Measurements from ENCODE around the gene KLHL10. TPM values are rescaled to one million over a fixed set of nuclear protein-coding genes. Genes with fewer than 3 reads are reported as not detected.

The KLHL10 gene
- total and polyA plus RNA-seq, 2 of the 13 experiments (the other 11 are each of a cell fraction or from before 2014, with no cell fraction given), result 0.04 to 0.08 TPM

GRCh38 chr17:41801374-41802271 is 36.0 kb upstream of the KLHL10 start (continued):
- TF ChIP-seq SRSF4 (IDR thresholded peaks at IDR 0.05; ENCODE audit: low read depth, low read length, poor library complexity, severe bottlenecking), result no peak
- peak; percentile 98 for TF ChIP-seq CTCF (CRISPR knock-in tag; IDR thresholded peaks at IDR 0.05)
- TF ChIP-seq ZNF672 (CRISPR knock-in tag; IDR thresholded peaks at IDR 0.05), result no peak
- TF ChIP-seq, protein P1, sequence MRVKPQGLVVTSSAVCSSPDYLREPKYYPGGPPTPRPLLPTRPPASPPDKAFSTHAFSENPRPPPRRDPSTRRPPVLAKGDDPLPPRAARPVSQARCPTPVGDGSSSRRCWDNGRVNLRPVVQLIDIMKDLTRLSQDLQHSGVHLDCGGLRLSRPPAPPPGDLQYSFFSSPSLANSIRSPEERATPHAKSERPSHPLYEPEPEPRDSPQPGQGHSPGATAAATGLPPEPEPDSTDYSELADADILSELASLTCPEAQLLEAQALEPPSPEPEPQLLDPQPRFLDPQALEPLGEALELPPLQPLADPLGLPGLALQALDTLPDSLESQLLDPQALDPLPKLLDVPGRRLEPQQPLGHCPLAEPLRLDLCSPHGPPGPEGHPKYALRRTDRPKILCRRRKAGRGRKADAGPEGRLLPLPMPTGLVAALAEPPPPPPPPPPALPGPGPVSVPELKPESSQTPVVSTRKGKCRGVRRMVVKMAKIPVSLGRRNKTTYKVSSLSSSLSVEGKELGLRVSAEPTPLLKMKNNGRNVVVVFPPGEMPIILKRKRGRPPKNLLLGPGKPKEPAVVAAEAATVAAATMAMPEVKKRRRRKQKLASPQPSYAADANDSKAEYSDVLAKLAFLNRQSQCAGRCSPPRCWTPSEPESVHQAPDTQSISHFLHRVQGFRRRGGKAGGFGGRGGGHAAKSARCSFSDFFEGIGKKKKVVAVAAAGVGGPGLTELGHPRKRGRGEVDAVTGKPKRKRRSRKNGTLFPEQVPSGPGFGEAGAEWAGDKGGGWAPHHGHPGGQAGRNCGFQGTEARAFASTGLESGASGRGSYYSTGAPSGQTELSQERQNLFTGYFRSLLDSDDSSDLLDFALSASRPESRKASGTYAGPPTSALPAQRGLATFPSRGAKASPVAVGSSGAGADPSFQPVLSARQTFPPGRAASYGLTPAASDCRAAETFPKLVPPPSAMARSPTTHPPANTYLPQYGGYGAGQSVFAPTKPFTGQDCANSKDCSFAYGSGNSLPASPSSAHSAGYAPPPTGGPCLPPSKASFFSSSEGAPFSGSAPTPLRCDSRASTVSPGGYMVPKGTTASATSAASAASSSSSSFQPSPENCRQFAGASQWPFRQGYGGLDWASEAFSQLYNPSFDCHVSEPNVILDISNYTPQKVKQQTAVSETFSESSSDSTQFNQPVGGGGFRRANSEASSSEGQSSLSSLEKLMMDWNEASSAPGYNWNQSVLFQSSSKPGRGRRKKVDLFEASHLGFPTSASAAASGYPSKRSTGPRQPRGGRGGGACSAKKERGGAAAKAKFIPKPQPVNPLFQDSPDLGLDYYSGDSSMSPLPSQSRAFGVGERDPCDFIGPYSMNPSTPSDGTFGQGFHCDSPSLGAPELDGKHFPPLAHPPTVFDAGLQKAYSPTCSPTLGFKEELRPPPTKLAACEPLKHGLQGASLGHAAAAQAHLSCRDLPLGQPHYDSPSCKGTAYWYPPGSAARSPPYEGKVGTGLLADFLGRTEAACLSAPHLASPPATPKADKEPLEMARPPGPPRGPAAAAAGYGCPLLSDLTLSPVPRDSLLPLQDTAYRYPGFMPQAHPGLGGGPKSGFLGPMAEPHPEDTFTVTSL (CRISPR knock-in tag; IDR thresholded peaks at IDR 0.05; ENCODE audit: borderline replicate concordance), result no peak
- TF ChIP-seq KDM3A (CRISPR knock-in tag; IDR thresholded peaks at IDR 0.05; ENCODE audit: low read depth), result no peak; the same call in 1 of the 2 replicates
- TF ChIP-seq, protein P2, sequence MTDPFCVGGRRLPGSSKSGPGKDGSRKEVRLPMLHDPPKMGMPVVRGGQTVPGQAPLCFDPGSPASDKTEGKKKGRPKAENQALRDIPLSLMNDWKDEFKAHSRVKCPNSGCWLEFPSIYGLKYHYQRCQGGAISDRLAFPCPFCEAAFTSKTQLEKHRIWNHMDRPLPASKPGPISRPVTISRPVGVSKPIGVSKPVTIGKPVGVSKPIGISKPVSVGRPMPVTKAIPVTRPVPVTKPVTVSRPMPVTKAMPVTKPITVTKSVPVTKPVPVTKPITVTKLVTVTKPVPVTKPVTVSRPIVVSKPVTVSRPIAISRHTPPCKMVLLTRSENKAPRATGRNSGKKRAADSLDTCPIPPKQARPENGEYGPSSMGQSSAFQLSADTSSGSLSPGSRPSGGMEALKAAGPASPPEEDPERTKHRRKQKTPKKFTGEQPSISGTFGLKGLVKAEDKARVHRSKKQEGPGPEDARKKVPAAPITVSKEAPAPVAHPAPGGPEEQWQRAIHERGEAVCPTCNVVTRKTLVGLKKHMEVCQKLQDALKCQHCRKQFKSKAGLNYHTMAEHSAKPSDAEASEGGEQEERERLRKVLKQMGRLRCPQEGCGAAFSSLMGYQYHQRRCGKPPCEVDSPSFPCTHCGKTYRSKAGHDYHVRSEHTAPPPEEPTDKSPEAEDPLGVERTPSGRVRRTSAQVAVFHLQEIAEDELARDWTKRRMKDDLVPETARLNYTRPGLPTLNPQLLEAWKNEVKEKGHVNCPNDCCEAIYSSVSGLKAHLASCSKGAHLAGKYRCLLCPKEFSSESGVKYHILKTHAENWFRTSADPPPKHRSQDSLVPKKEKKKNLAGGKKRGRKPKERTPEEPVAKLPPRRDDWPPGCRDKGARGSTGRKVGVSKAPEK (CRISPR knock-in tag; IDR thresholded peaks at IDR 0.05; ENCODE audit: borderline replicate concordance), result no peak
- TF ChIP-seq ZNF180 (CRISPR knock-in tag; IDR thresholded peaks at IDR 0.05; ENCODE audit: borderline replicate concordance, low read depth), result no peak
- TF ChIP-seq ZNF644 (CRISPR knock-in tag; IDR thresholded peaks at IDR 0.05; ENCODE audit: low read depth), result no peak
- no peak for TF ChIP-seq ZNF101 (CRISPR knock-in tag; IDR thresholded peaks at IDR 0.05; ENCODE audit: borderline replicate concordance, low read depth)
- TF ChIP-seq NFE2L1 (CRISPR knock-in tag; IDR thresholded peaks at IDR 0.05; ENCODE audit: borderline replicate concordance), result no peak
- TF ChIP-seq, protein P3, sequence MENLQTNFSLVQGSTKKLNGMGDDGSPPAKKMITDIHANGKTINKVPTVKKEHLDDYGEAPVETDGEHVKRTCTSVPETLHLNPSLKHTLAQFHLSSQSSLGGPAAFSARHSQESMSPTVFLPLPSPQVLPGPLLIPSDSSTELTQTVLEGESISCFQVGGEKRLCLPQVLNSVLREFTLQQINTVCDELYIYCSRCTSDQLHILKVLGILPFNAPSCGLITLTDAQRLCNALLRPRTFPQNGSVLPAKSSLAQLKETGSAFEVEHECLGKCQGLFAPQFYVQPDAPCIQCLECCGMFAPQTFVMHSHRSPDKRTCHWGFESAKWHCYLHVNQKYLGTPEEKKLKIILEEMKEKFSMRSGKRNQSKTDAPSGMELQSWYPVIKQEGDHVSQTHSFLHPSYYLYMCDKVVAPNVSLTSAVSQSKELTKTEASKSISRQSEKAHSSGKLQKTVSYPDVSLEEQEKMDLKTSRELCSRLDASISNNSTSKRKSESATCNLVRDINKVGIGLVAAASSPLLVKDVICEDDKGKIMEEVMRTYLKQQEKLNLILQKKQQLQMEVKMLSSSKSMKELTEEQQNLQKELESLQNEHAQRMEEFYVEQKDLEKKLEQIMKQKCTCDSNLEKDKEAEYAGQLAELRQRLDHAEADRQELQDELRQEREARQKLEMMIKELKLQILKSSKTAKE (CRISPR knock-in tag; IDR thresholded peaks at IDR 0.05; ENCODE audit: borderline replicate concordance), result no peak
- 0 out of 2 replicates have a peak, but pooled peaks have one; percentile 49 for TF ChIP-seq ATF7-NPFF (CRISPR knock-in tag; IDR thresholded peaks at IDR 0.05; ENCODE audit: low read depth)
- no peak for TF ChIP-seq ZNF746 (CRISPR knock-in tag; IDR thresholded peaks at IDR 0.05)
- TF ChIP-seq MEIS1 (CRISPR knock-in tag; IDR thresholded peaks at IDR 0.05; ENCODE audit: borderline replicate concordance), result peak; percentile 52; the same call in 1 of the 2 replicates
